NB4 (cell line): ENCODE data around the gene RABL6.

Experiments
- DNase-seq: peaks from one replicate; pipeline ENCODE4 v3.0.0; 2010; ENCODE audit warnings: low read depth
- H3K4me3 ChIP-seq: one replicate; pipeline ENCODE4 v1.5.1; 2011; ENCODE audit warnings: mild to moderate bottlenecking, low read depth, low read length, moderate library complexity
- CTCF ChIP-seq: IDR thresholded peaks from one replicate; pipeline ENCODE4 v1.5.1; 2012; ENCODE audit warnings: low read depth, low read length
- MAX ChIP-seq: IDR thresholded peaks from 2 replicates; pipeline ENCODE4 v1.6.1; 2011; ENCODE audit warnings: low read depth, low read length
- MYC ChIP-seq: IDR thresholded peaks from 2 replicates; pipeline ENCODE4 v1.6.1; 2011; ENCODE audit warnings: low read depth, low read length
- POLR2A ChIP-seq: IDR thresholded peaks from 2 replicates; pipeline ENCODE4 v1.6.1; 2011; ENCODE audit warnings: mild to moderate bottlenecking; ENCODE audit not compliant: insufficient read length; ENCODE audit errors: extremely low read depth

Gene RABL6

GRCh38 chr9:136821826-136822544 is 14.2 kb downstream of the RABL6 start:
- no peak for TF ChIP-seq CTCF
- TF ChIP-seq POLR2A, result no peak
- no peak for TF ChIP-seq MAX
- no peak for TF ChIP-seq MYC
- DNase-seq, result no peak
- no peak overlapping the region for H3K4me3 ChIP-seq

- no peak for DNase-seq
- TF ChIP-seq MYC, result no peak
- TF ChIP-seq CTCF, result no peak
- no peak for TF ChIP-seq POLR2A
- TF ChIP-seq MAX, result no peak
- H3K4me3 ChIP-seq, result no peak overlapping the region
Measured at GRCh38 chr9:136823136-136824046, 15.6 kb downstream of the RABL6 start.

- DNase-seq, result no peak
- no peak for TF ChIP-seq MYC
- TF ChIP-seq POLR2A, result no peak
- no peak for TF ChIP-seq MAX
- no peak for TF ChIP-seq CTCF
- no peak overlapping the region for H3K4me3 ChIP-seq
Measured at GRCh38 chr9:136824496-136825225, 16.9 kb downstream of the RABL6 start.

GRCh38 chr9:136825295-136826187 is 17.8 kb downstream of the RABL6 start:
- no peak for DNase-seq
- H3K4me3 ChIP-seq, result no peak overlapping the region
- TF ChIP-seq POLR2A (no peak), CTCF (no peak), MYC (no peak), MAX (no peak)

- no peak for TF ChIP-seq POLR2A
- TF ChIP-seq CTCF, result no peak
- TF ChIP-seq MYC, result no peak
- TF ChIP-seq MAX, result no peak
- no peak overlapping the region for H3K4me3 ChIP-seq
- DNase-seq, result no peak
Measured at GRCh38 chr9:136826188-136826541, 18.4 kb downstream of the RABL6 start.
